Measurements from ENCODE around the gene VANGL1. TPM values are rescaled to one million over a fixed set of nuclear protein-coding genes. Genes with fewer than 3 reads are reported as not detected.
A peak's percentile ranks its signal among the peaks of the same experiment; 100 is the strongest.

The VANGL1 gene
- total RNA-seq = 1 to 10 TPM; 3.0 to 3.4 TPM

DNA sequence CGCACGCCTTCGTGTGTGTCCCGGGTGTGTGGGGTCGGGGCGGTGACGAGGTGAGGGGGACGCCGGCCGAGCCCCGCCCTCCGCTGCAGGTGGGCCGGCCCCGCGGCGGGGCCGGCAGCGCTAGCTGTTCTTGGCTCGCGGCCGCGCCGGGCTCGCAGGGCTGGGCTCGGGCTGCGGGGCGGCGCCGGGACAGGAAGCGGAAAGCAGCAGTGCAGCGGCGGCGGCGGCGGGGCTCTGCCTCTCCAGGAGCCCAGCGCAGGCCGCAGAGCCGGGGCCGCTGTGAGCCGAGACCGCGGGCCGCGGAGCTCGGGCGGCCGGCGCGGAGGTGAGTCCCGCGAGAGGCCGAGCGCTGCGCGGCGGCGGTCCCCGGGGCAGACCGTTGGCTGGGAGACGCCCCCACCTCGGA is at the start of gene VANGL1:
TSS of gene VANGL1 (plus strand) at position 209 of the 406 bp plus-strand sequence. CDS start 9,444 bp downstream, outside the sequence.
- ChIA-PET POLR2A (no interaction called here), CTCF (no interaction called here)
- Mint-ChIP-seq H3K4me3 (peak within 1 kb of the TSS; percentile 75), H3K4me1 (peaks cover 11% of the 10 kb centered on the region), H3K27me3 (peaks cover 31% of the 10 kb centered on the region), H3K27ac (no peak within 1 kb of the TSS), H3K36me3 (ENCODE audit: low read depth) (peaks cover 3% of the 10 kb centered on the region), H3K9me3 (ENCODE audit: low read depth) (peaks cover 13% of the 10 kb centered on the region)
- intact Hi-C loops (cut with DNase I, micrococcal nuclease) = loop anchor here in 1 of 2 experiments (10.0 kb wide), 3 partner anchors 483 to 1023 kb away; partner anchors contain the start of gene IGSF3
- peak; percentile 76 for DNase-seq
- ATAC-seq = peak; percentile 85

DNA sequence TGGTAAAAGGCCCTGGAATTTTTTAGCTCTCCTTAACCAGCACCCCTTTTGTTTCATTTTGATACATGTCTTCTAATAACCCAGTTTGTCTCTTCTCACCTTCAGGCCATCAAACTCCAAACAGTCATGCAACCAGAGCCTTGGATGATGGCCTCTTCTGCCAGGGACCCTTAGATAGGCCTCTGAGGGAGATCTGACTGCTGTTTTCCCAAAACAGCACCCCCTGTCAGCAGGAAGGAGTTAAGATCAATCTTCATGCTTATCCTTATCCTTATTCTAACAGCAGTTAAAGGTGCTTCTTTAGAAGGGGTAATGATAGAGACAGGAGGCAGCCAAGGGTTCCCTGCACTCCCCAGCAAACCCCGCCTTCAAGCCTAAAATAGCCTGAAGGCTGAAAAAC is 49.5 kb upstream of the VANGL1 start:
- ChIA-PET POLR2A (no interaction called here), CTCF (interaction anchor here (2.0 kb wide), 1 partner anchor 455 kb away, joined by 8 read pairs; no protein-coding TSS in a partner anchor)
- peaks cover 10% of the 10 kb centered on the region for H3K9me3 Mint-ChIP-seq (ENCODE audit: low read depth)
- intact Hi-C loops (cut with DNase I, micrococcal nuclease) = loop anchor here in 1 of 2 experiments (10.0 kb wide), 1 partner anchor 317 kb away; no protein-coding TSS in a partner anchor
- ATAC-seq (no peak), DNase-seq (no peak)
- H3K27me3 Mint-ChIP-seq = no peaks in the 10 kb centered on the region
- no peaks in the 10 kb centered on the region for H3K4me1 Mint-ChIP-seq
- no peaks in the 10 kb centered on the region for H3K36me3 Mint-ChIP-seq (ENCODE audit: low read depth)
- H3K27ac Mint-ChIP-seq = no peak overlapping the region
- H3K4me3 Mint-ChIP-seq = no peak overlapping the region

DNA sequence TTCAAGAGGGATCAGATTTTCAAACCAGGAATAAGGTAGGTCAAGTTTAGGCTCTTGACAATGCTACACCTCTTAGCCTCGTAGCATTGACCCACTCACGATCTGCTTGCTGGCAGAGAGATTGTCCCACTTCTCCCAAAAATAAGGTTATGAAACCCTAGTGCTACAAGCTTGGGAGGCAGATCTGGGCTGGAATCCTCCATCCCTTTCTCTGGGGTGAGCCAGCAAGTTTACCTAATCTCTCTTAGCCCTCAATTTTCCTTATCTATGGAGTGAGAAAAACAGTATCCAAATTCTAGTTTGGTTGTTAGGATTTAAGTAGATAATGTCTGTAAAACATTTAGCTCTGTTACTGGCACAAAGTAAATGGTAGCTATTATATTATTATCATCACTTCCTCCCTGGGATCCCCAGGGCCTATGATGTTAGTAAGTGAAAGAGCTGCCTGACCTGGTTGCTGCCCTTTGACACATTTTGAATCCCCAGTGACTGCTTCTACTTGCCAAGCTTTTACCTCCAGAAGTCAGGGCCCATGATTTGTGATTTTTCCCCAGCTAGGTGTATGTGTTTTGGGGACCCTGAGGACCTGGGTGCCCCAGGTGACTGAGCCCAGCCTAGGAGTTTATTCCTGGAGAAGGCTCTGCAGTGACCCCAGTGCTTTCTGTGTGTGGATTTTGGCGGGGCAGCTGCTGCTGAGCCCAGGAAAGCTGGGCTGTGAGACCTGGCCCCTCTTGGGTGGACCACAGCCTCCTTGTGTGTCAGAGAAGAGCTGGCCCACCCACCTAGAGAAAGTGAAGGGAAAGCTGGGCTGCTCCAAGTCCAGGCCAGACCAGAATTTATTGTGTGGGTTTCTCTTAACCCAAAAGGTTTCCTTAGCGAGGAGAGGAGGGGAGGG is 48.2 kb upstream of the VANGL1 start:
- ChIA-PET POLR2A (no interaction called here), CTCF (interaction anchor here (0.7 to 2.0 kb wide), 4 partner anchors 88 to 456 kb away, joined by 3 to 8 read pairs (median 4); no protein-coding TSS in a partner anchor)
- intact Hi-C loops (cut with DNase I, micrococcal nuclease) = loop anchor here in 1 of 2 experiments (2.0 to 10.0 kb wide), 2 partner anchors 319 to 455 kb away; no protein-coding TSS in a partner anchor
- H3K9me3 Mint-ChIP-seq (ENCODE audit: low read depth) = peaks cover 7% of the 10 kb centered on the region
- no peak overlapping the region for H3K4me3 Mint-ChIP-seq
- no peaks in the 10 kb centered on the region for H3K4me1 Mint-ChIP-seq
- no peaks in the 10 kb centered on the region for H3K36me3 Mint-ChIP-seq (ENCODE audit: low read depth)
- no peak for DNase-seq
- ATAC-seq = no peak
- H3K27me3 Mint-ChIP-seq = no peaks in the 10 kb centered on the region
- no peak overlapping the region for H3K27ac Mint-ChIP-seq

DNA sequence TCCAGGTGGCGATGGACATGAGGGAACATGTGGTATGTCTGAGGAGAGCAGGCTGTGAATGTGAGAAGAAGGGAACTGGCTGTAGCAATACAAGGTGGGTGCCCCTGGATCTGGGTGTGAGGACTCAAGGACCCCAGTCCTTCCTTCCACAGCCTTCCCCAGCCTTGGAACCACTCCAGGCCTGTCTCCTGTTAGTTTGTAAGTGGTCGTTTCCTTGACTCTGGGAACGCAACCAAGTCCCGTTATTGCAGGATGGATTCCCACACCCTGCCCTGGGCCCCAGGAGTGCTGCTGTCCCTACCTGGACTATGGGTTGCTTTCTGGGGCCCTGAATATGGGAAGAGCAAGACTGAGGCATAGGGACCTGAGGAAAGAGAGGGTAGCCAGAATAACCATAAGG is 47.2 kb upstream of the VANGL1 start:
- H3K27me3 Mint-ChIP-seq = peaks cover 3% of the 10 kb centered on the region
- intact Hi-C loops (cut with DNase I, micrococcal nuclease) = loop anchor here in 1 of 2 experiments (2.0 to 10.0 kb wide), 2 partner anchors 320 to 456 kb away; no protein-coding TSS in a partner anchor
- H3K36me3 Mint-ChIP-seq (ENCODE audit: low read depth) = no peaks in the 10 kb centered on the region
- DNase-seq (no peak), ATAC-seq (no peak)
- peaks cover 4% of the 10 kb centered on the region for H3K9me3 Mint-ChIP-seq (ENCODE audit: low read depth)
- no peak overlapping the region for H3K27ac Mint-ChIP-seq
- ChIA-PET POLR2A (no interaction called here), CTCF (interaction anchor here (0.6 to 3.3 kb wide), 10 partner anchors 47 to 685 kb away, joined by 3 to 18 read pairs (median 4); no protein-coding TSS in a partner anchor)
- H3K4me1 Mint-ChIP-seq = no peaks in the 10 kb centered on the region
- no peak overlapping the region for H3K4me3 Mint-ChIP-seq

DNA sequence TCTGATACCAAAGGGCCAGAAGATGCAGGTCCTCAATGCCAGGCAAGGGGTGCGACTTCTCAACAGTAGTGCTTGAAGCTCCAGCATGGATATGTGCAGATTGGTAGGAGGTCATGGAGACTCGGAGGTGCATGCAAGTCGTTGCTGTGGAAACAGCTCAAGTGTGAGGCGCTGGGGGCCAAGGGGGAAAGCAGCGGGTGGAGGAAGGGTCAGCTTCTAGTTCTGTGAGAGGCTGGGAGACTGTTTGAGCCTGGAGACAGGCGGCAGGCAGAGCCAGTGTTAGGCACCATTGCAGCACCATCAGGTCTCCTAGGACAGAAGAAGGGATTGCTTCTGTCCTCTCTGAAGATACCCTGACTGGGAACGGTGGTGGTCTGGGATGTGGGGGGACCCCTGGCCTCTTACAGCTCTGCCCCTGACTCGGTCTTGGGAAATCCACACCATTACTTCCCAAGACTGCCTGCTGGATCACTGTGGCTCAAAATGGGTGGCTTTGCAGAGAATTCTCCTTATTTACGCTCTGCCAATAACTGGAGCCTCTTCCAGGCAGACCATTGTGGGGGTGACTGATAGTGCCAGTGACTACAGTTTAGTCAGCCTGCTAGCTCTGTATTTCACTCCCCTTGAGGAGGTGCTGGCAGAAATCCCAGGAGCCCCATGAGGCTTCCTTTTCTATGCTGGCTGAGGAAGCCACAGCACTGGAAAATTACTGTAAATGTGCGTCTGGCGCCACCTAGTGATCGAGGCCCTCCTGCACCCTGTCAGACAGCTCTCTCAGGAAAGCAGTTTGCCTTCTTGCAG is 46.3 kb upstream of the VANGL1 start:
- no peaks in the 10 kb centered on the region for H3K9me3 Mint-ChIP-seq (ENCODE audit: low read depth)
- peaks cover 3% of the 10 kb centered on the region for H3K27me3 Mint-ChIP-seq
- peak; percentile 70 for ATAC-seq
- no peak overlapping the region for H3K27ac Mint-ChIP-seq
- peak; percentile 85 for DNase-seq
- intact Hi-C loops (cut with DNase I, micrococcal nuclease) = loop anchor here (1.0 to 10.0 kb wide), 6 partner anchors 125 to 618 kb away; no protein-coding TSS in a partner anchor
- H3K4me3 Mint-ChIP-seq = no peak overlapping the region
- CTCF ChIA-PET = interaction anchor here (0.5 to 3.3 kb wide), 20 partner anchors 9 to 734 kb away, joined by 3 to 18 read pairs (median 3); no protein-coding TSS in a partner anchor
- H3K4me1 Mint-ChIP-seq = no peaks in the 10 kb centered on the region
- POLR2A ChIA-PET = no interaction called here
- H3K36me3 Mint-ChIP-seq (ENCODE audit: low read depth) = no peaks in the 10 kb centered on the region

DNA sequence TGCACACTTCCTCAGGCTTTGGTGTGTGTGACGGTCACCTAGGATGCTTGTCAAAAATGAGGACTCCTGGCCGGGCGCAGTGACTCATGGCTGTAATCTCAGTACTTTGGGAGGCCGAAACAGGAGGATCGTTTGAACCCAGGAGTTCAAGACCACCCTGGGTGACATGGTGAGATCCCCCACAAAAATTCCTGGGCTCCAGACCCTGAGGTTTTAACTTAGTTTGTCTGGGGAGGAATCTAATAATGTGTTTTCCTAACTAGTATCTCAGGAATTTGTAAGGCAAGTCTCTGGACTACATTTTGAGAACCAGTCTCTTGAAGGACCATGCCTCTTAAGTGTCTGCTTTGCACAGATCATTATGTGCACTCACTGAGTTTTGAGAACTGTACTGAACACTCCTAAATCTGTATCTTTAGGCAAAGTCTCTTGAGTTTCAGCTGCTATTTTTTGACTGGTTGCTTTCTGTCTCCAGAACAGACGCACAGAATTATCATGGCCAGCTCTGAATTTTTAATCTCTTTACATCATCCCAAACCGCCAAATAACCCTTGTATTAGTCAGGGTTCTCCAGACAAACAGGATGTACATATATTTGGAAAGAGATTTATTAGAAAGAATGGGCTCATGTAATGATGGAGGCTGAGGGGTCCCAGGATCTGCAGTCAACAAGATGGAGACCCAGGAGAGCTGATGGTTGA is 45.5 kb upstream of the VANGL1 start:
- intact Hi-C loops (cut with DNase I, micrococcal nuclease) = loop anchor here (2.0 to 10.0 kb wide), 4 partner anchors 125 to 619 kb away; no protein-coding TSS in a partner anchor
- Mint-ChIP-seq H3K9me3 (ENCODE audit: low read depth) (no peaks in the 10 kb centered on the region), H3K4me1 (no peaks in the 10 kb centered on the region), H3K4me3 (no peak overlapping the region), H3K27ac (no peak overlapping the region), H3K36me3 (ENCODE audit: low read depth) (no peaks in the 10 kb centered on the region), H3K27me3 (peaks cover 3% of the 10 kb centered on the region)
- DNase-seq (no peak), ATAC-seq (no peak)
- POLR2A ChIA-PET = no interaction called here
- CTCF ChIA-PET = interaction anchor here (0.5 to 3.3 kb wide), 13 partner anchors 10 to 1481 kb away, joined by 3 to 18 read pairs (median 4); no protein-coding TSS in a partner anchor

DNA sequence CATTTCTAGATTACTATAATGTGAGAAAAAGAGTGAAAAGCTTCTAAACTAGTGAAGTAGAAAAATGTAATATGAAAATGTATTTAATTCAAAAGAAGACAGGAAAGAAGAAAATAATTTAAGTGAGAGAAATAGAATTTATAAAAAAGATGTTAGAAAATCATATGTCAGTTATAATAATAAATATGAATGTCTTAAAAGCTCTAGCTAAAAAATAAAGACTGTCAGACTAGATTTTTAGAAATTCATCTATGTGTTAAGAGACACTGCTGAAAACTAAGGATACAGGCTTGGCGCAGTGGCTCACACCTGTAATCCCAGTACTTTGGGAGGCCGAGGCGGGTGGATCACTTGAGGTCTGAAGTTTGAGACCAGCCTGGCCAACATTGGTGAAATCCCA is 37.3 kb upstream of the VANGL1 start:
- H3K27ac Mint-ChIP-seq = no peak overlapping the region
- H3K4me1 Mint-ChIP-seq = no peaks in the 10 kb centered on the region
- CTCF ChIA-PET = interaction anchor here (0.7 kb wide), 1 partner anchor 13 kb away, joined by 3 read pairs; no protein-coding TSS in a partner anchor
- H3K36me3 Mint-ChIP-seq (ENCODE audit: low read depth) = no peaks in the 10 kb centered on the region
- DNase-seq (no peak), ATAC-seq (no peak)
- POLR2A ChIA-PET = no interaction called here
- no peak overlapping the region for H3K4me3 Mint-ChIP-seq
- no peaks in the 10 kb centered on the region for H3K9me3 Mint-ChIP-seq (ENCODE audit: low read depth)
- intact Hi-C loops (cut with DNase I, micrococcal nuclease) = no loop called here
- H3K27me3 Mint-ChIP-seq = peaks cover 7% of the 10 kb centered on the region

DNA sequence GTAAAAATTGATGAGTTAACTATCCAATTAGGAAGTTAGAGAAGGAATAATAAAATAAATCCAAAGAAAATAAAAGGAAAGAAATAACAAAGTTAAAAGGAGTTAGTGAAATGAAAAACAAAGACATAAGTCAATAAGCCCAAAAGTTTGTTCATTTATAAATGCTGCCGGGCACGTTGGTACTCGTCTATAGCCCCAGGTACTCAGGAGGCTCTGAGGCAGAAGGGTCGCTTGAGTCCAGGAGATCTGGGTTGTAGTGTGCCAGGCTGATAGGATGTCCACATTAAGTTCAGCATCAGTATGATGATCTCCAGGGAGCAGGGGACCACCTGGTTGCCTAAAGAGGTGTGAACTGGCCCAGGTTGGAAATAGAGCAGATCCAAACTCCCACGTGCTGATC is 35.5 kb upstream of the VANGL1 start:
- H3K27ac Mint-ChIP-seq = no peak overlapping the region

DNA sequence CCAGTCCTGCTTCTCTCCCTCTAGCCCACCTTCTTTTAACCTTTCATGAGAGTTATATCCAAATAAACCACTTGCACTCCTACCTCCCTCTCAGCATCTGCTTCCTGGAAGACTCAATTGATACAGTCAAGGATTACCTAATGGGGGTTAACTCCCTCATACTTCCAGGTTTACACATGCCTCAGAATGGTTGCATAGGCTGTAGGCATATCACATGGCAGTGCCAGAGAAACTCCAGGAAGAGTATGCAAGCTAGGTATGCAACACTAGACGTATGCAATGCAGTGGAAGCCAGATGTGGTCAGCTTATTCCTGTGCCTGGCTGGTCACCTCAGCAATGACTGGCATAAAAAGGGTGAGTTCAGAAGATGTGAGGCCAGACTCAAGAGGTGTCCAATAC is 32.7 kb upstream of the VANGL1 start:
- intact Hi-C loops (cut with DNase I, micrococcal nuclease) = loop anchor here in 1 of 2 experiments (2.0 to 5.0 kb wide), 2 partner anchors 162 to 373 kb away; no protein-coding TSS in a partner anchor
- Mint-ChIP-seq H3K27ac (no peak overlapping the region), H3K4me3 (no peak overlapping the region), H3K27me3 (peaks cover 22% of the 10 kb centered on the region), H3K9me3 (ENCODE audit: low read depth) (no peaks in the 10 kb centered on the region), H3K36me3 (ENCODE audit: low read depth) (no peaks in the 10 kb centered on the region), H3K4me1 (no peaks in the 10 kb centered on the region)
- ATAC-seq (no peak), DNase-seq (no peak)
- POLR2A ChIA-PET = no interaction called here
- CTCF ChIA-PET = interaction anchor here (0.5 to 2.6 kb wide), 12 partner anchors 8 to 411 kb away, joined by 3 to 35 read pairs (median 5); no protein-coding TSS in a partner anchor

More for the DNA sequence above, 35.5 kb upstream of the VANGL1 start:
- H3K9me3 Mint-ChIP-seq (ENCODE audit: low read depth) = no peaks in the 10 kb centered on the region
- ChIA-PET CTCF (no interaction called here), POLR2A (no interaction called here)
- intact Hi-C loops (cut with DNase I, micrococcal nuclease) = loop anchor here in 1 of 2 experiments (5.0 kb wide), 1 partner anchor 376 kb away; no protein-coding TSS in a partner anchor
- DNase-seq (no peak), ATAC-seq (no peak)
- no peaks in the 10 kb centered on the region for H3K36me3 Mint-ChIP-seq (ENCODE audit: low read depth)
- no peak overlapping the region for H3K4me3 Mint-ChIP-seq
- no peaks in the 10 kb centered on the region for H3K4me1 Mint-ChIP-seq
- peaks cover 7% of the 10 kb centered on the region for H3K27me3 Mint-ChIP-seq

DNA sequence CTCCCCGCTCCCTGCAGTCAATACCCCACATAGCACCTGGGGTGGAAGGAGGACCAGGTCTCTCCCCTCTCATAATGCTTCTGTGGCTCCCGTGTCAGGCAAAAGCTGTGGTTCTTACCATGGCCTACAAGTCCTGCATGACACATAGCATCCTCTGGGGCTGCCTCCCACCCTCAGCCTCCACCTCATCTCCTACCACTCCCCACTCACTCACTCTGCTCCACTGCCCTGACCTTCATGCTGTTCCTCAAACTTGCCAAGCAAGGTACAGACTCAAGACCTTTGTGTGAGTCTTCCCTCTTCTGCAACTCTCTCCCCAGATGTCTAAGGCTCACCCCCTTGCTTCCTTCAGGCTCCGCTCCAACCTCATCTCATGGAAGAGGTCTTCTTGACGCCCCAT is 28.0 kb upstream of the VANGL1 start:
- no peaks in the 10 kb centered on the region for H3K4me1 Mint-ChIP-seq
- intact Hi-C loops (cut with DNase I, micrococcal nuclease) = loop anchor here in 1 of 2 experiments (10.0 kb wide), 1 partner anchor 361 kb away; the partner anchor contains the start of gene SLC22A15
- no peak for DNase-seq

More for the DNA sequence above, 28.0 kb upstream of the VANGL1 start:
- CTCF ChIA-PET = interaction anchor here (0.6 kb wide), 1 partner anchor 18 kb away, joined by 3 read pairs; no protein-coding TSS in a partner anchor
- ATAC-seq = no peak
- H3K36me3 Mint-ChIP-seq (ENCODE audit: low read depth) = no peaks in the 10 kb centered on the region
- no peak overlapping the region for H3K4me3 Mint-ChIP-seq
- peaks cover 26% of the 10 kb centered on the region for H3K27me3 Mint-ChIP-seq
- POLR2A ChIA-PET = no interaction called here
- no peaks in the 10 kb centered on the region for H3K9me3 Mint-ChIP-seq (ENCODE audit: low read depth)
- H3K27ac Mint-ChIP-seq = no peak overlapping the region

All from activated CD4-positive, alpha-beta T cell treated with anti-CD3 and anti-CD28 coated beads for 36 hours (primary cell).